ENCODE measurements around the gene RBKS. TPM values are rescaled to one million over a fixed set of nuclear protein-coding genes. Genes with fewer than 3 reads are reported as not detected.
A peak's percentile ranks its signal among the peaks of the same experiment; 100 is the strongest.

The RBKS gene
- polyA plus RNA-seq, 1 of the 3 experiments (the other 2 are of a cell fraction), result 7.4 TPM

DNA sequence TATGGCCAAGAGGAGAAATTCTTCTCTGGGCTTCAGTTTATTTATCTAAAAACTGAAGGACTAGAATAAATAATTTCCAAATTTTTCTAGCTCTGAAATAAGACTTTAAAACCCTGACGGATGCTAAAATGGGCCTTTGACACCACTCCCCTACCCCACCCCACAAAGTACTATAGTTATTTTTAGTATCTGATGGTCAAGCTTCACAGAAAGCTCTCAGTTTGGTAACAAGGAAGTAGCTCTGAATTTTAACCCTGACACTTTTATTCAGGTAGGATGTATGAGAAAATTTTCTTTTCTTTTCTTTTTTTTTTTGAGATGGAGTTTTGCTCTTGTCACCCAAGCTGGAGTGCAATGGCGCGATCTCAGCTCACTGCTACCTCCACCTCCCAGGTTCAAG is 2.4 kb downstream of the RBKS start:
- H3K27me3 ChIP-seq (ENCODE audit: insufficient read depth), result no peaks in the 10 kb centered on the region
- H2AFZ ChIP-seq (ENCODE audit: low read depth), result no peak overlapping the region
- CTCF ChIA-PET, result interaction anchor here (0.8 to 1.6 kb wide), 3 partner anchors 17 to 517 kb away, joined by 3 read pairs; no protein-coding TSS in a partner anchor
- peak overlapping the region; percentile 93 for H3K4me2 ChIP-seq
- WGBS (ENCODE audit: low lambda C conversion rate), result 93% methylated on average over 3 of the region's 3 CpGs
- H3K9me3 ChIP-seq, result no peaks in the 10 kb centered on the region
- H3K4me3 ChIP-seq (ENCODE audit: low read depth in 2 of 2, low read length in 1 of 2), result no peak overlapping the region
- peaks cover 19 to 20% of the 10 kb centered on the region in 2 experiments; a peak in 3 of 4 replicates for H3K4me1 ChIP-seq (ENCODE audit: control insufficient read depth in 1 of 2, insufficient read depth in 2 of 2, low read depth in 1 of 2, low read length in 1 of 2)
- POLR2A ChIA-PET, result interaction anchor here (0.6 to 0.7 kb wide), 2 partner anchors 503 to 504 kb away, joined by 3 read pairs; no protein-coding TSS in a partner anchor
- peaks cover 35% of the 10 kb centered on the region for H3F3A ChIP-seq (replicated peaks; ENCODE audit: insufficient read depth)
- H3K27ac ChIP-seq (ENCODE audit: low read depth in 2 of 2, low read length in 1 of 2), result peak overlapping the region in 1 of 2 experiments; percentile 93; a peak in 2 of 4 replicates
- H3K9ac ChIP-seq, result 0 out of 2 replicates have a peak overlapping the region, but pooled peaks have one; percentile 82
- TF ChIP-seq YY1 (IDR thresholded peaks at IDR 0.05; ENCODE audit: low read depth) (no peak), NFIC (IDR thresholded peaks at IDR 0.05; ENCODE audit: borderline replicate concordance) (no peak), NRF1 (IDR thresholded peaks at IDR 0.05; ENCODE audit: low read depth, low read length) (no peak), RXRA (IDR thresholded peaks at IDR 0.05; ENCODE audit: borderline replicate concordance, low read depth) (no peak), MXI1 (IDR thresholded peaks at IDR 0.05; ENCODE audit: low read depth, low read length) (no peak), TCF12 (IDR thresholded peaks at IDR 0.05) (no peak), GABPA (IDR thresholded peaks at IDR 0.05; ENCODE audit: low read depth) (no peak), SMC3 (IDR thresholded peaks at IDR 0.05; ENCODE audit: low read depth, low read length) (no peak), RFX5 (IDR thresholded peaks at IDR 0.05; ENCODE audit: low read length) (no peak)
- TF ChIP-seq, protein P1, sequence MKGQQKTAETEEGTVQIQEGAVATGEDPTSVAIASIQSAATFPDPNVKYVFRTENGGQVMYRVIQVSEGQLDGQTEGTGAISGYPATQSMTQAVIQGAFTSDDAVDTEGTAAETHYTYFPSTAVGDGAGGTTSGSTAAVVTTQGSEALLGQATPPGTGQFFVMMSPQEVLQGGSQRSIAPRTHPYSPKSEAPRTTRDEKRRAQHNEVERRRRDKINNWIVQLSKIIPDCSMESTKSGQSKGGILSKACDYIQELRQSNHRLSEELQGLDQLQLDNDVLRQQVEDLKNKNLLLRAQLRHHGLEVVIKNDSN (IDR thresholded peaks at IDR 0.05; ENCODE audit: borderline replicate concordance, low read depth), result no peak
- TF ChIP-seq, protein P2, sequence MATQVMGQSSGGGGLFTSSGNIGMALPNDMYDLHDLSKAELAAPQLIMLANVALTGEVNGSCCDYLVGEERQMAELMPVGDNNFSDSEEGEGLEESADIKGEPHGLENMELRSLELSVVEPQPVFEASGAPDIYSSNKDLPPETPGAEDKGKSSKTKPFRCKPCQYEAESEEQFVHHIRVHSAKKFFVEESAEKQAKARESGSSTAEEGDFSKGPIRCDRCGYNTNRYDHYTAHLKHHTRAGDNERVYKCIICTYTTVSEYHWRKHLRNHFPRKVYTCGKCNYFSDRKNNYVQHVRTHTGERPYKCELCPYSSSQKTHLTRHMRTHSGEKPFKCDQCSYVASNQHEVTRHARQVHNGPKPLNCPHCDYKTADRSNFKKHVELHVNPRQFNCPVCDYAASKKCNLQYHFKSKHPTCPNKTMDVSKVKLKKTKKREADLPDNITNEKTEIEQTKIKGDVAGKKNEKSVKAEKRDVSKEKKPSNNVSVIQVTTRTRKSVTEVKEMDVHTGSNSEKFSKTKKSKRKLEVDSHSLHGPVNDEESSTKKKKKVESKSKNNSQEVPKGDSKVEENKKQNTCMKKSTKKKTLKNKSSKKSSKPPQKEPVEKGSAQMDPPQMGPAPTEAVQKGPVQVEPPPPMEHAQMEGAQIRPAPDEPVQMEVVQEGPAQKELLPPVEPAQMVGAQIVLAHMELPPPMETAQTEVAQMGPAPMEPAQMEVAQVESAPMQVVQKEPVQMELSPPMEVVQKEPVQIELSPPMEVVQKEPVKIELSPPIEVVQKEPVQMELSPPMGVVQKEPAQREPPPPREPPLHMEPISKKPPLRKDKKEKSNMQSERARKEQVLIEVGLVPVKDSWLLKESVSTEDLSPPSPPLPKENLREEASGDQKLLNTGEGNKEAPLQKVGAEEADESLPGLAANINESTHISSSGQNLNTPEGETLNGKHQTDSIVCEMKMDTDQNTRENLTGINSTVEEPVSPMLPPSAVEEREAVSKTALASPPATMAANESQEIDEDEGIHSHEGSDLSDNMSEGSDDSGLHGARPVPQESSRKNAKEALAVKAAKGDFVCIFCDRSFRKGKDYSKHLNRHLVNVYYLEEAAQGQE (IDR thresholded peaks at IDR 0.05; ENCODE audit: low read depth, low read length), result no peak
- H3K9me2 ChIP-seq, result no peaks in the 10 kb centered on the region
- H4K20me1 ChIP-seq (ENCODE audit: insufficient read depth), result no peaks in the 10 kb centered on the region
- peaks cover 22% of the 10 kb centered on the region for H3K79me2 ChIP-seq (ENCODE audit: insufficient read depth)
- no peak for DNase-seq
- no peaks in the 10 kb centered on the region for H3K36me3 ChIP-seq (replicated peaks in 1 of 2; ENCODE audit: control insufficient read depth in 1 of 2, insufficient read depth in 2 of 2, low read length in 1 of 2)

DNA sequence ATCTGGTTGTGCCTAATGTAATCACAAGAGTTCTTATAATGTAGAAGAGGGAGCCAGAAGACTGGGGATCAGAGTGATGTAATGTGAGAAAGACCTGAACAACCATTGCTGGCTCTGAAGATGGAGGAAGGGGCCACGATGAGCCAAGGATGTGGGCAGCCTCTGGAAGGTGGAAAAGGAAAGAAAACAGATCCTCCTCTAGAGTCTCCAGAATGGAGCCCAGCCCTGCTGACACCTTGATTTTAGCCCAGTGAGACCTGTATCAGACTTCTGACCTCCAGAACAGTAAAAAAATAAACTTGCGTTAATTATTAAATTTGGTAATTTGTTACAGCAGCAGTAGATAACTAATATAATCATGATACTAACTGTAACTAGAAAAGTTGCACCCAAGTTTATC is 3.1 kb downstream of the RBKS start:
- Histone ChIP-seq H3K4me3 (ENCODE audit: low read depth in 2 of 2, low read length in 1 of 2) (no peak overlapping the region), H3K9me3 (peaks cover 2% of the 10 kb centered on the region; the same call in 1 of the 2 replicates), H3K4me2 (no peak overlapping the region), H4K20me1 (ENCODE audit: insufficient read depth) (no peaks in the 10 kb centered on the region), H3F3A (replicated peaks; ENCODE audit: insufficient read depth) (peaks cover 36% of the 10 kb centered on the region), H2AFZ (ENCODE audit: low read depth) (no peak overlapping the region), H3K27me3 (ENCODE audit: insufficient read depth) (no peaks in the 10 kb centered on the region), H3K4me1 (ENCODE audit: control insufficient read depth in 1 of 2, insufficient read depth in 2 of 2, low read depth in 1 of 2, low read length in 1 of 2) (peaks cover 19 to 20% of the 10 kb centered on the region in 2 experiments; a peak in 3 of 4 replicates), H3K36me3 (replicated peaks in 1 of 2; ENCODE audit: control insufficient read depth in 1 of 2, insufficient read depth in 2 of 2, low read length in 1 of 2) (no peaks in the 10 kb centered on the region), H3K79me2 (ENCODE audit: insufficient read depth) (peaks cover 22% of the 10 kb centered on the region), H3K9me2 (no peaks in the 10 kb centered on the region), H3K9ac (no peak overlapping the region), H3K27ac (ENCODE audit: low read depth in 2 of 2, low read length in 1 of 2) (no peak overlapping the region)
- CTCF ChIA-PET, result interaction anchor here (1.3 kb wide), 1 partner anchor 509 kb away, joined by 3 read pairs; no protein-coding TSS in a partner anchor
- no peak for DNase-seq
- POLR2A ChIA-PET, result no interaction called here
- WGBS (ENCODE audit: low lambda C conversion rate), result 96% methylated on average over 2 of the region's 2 CpGs
- TF ChIP-seq, protein P2 (IDR thresholded peaks at IDR 0.05; ENCODE audit: low read depth, low read length), result no peak
- TF ChIP-seq TAF1 (IDR thresholded peaks at IDR 0.05; ENCODE audit: borderline replicate concordance, low read depth, low read length) (no peak), FOXJ3 (CRISPR knock-in tag; IDR thresholded peaks at IDR 0.05) (no peak), RCOR1 (IDR thresholded peaks at IDR 0.05; ENCODE audit: low read length) (no peak), SMC3 (IDR thresholded peaks at IDR 0.05; ENCODE audit: low read depth, low read length) (no peak)
- TF ChIP-seq, protein P3, sequence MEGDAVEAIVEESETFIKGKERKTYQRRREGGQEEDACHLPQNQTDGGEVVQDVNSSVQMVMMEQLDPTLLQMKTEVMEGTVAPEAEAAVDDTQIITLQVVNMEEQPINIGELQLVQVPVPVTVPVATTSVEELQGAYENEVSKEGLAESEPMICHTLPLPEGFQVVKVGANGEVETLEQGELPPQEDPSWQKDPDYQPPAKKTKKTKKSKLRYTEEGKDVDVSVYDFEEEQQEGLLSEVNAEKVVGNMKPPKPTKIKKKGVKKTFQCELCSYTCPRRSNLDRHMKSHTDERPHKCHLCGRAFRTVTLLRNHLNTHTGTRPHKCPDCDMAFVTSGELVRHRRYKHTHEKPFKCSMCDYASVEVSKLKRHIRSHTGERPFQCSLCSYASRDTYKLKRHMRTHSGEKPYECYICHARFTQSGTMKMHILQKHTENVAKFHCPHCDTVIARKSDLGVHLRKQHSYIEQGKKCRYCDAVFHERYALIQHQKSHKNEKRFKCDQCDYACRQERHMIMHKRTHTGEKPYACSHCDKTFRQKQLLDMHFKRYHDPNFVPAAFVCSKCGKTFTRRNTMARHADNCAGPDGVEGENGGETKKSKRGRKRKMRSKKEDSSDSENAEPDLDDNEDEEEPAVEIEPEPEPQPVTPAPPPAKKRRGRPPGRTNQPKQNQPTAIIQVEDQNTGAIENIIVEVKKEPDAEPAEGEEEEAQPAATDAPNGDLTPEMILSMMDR (IDR thresholded peaks at IDR 0.05), result no peak
- TF ChIP-seq, protein P4, sequence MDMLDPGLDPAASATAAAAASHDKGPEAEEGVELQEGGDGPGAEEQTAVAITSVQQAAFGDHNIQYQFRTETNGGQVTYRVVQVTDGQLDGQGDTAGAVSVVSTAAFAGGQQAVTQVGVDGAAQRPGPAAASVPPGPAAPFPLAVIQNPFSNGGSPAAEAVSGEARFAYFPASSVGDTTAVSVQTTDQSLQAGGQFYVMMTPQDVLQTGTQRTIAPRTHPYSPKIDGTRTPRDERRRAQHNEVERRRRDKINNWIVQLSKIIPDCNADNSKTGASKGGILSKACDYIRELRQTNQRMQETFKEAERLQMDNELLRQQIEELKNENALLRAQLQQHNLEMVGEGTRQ (IDR thresholded peaks at IDR 0.05; ENCODE audit: borderline replicate concordance, low read depth, low read length), result no peak

Data from SK-N-SH (cell line).